Stimulated activated CD4-positive, alpha-beta T cell treated with anti-CD3 and anti-CD28 coated beads, Interleukin-4, amount 100 ng/mL, for 48 hours (primary cell): ENCODE measurements around the gene PTPRH.
"Not testable (repeated sequence)": the region's sequence is repeated elsewhere in the genome, so short reads cannot be mapped to it uniquely, and the experiment has no call there.

Experiments used
- DNase-seq, 2 donors: peaks; one replicate each; pipeline ENCODE4 v3.0.0-alpha.2; 2020; ENCODE audit warnings: low read depth in 2 of 2

PTPRH gene

GRCh38 chr19:55158848-55159749 is 50.2 kb downstream of the PTPRH start:
- DNase-seq, result no peak

DNA sequence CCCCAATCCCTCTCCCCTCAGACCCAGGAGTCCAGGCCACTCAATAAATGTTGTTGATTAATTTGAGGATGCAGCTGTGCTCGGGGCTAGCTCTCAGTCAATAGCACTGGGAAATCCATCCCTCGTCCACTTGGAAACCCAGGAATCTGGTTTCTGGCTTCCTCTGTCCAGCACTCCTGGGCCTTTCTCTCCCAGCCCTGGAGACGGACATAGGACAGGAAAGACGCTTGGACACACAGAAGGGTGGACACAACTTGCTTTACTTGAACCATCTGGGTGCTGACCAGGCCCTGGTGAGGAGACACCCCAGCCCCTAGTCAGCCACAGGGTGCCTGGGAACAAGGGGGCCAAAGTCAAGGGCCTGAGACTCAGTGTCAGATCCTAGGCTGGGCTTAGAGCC is 50.9 kb downstream of the PTPRH start:
- no peak for DNase-seq

- no peak for DNase-seq
These were observed 52.0 kb downstream of the PTPRH start, which contains the start of gene TNNI3 for GRCh38 chr19:55157064-55157908. TSS of gene TNNI3 (minus strand) at chr19:55157732. CDS start at chr19:55157589, 143 bp downstream.

DNA sequence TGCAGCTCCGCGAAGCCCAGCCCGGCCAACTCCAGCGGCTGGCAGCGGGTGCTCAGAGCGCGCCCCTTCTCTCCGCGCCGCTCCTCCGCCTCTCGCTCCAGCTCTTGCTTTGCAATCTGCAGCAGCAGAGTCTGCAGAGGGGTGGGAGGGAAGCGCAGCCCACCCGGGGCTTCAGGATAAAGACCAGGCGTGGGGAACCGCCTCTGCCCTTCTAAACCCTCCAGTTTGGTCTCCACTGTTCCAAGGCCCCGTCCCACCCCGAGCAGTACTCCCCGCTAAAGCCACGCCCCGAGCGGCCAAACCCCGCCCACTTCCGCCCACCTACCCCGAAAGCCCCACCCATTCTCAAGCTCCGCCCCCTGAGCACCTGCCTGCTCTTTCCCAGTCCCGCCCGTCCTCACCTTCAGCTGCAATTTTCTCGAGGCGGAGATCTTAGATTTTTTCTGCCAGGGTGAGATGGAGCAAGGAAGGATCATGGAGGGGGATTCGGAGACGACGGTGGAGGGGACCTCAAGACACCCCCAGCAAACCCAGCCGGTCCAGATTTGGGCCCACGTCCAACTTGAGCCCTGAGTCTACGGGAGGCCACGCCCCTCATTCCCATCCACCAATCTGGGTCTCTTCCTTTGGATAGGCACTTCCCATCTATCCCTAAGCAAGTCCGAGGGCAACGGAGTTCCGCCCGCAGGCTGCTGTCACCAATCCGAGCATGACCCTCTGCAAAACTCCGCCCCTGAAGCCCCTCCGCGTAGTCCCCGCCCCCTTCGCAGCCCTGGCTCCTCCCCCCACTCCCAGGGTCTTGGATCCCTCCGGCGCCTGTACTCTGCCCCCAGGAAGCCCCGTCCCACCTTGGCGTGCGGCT is 52.9 kb downstream of the PTPRH start:
- DNase-seq, result peak in 1 of 2 donors; percentile 65

GRCh38 chr19:55155784-55156183 is 53.5 kb downstream of the PTPRH start:
- not testable (repeated sequence) for DNase-seq

DNA sequence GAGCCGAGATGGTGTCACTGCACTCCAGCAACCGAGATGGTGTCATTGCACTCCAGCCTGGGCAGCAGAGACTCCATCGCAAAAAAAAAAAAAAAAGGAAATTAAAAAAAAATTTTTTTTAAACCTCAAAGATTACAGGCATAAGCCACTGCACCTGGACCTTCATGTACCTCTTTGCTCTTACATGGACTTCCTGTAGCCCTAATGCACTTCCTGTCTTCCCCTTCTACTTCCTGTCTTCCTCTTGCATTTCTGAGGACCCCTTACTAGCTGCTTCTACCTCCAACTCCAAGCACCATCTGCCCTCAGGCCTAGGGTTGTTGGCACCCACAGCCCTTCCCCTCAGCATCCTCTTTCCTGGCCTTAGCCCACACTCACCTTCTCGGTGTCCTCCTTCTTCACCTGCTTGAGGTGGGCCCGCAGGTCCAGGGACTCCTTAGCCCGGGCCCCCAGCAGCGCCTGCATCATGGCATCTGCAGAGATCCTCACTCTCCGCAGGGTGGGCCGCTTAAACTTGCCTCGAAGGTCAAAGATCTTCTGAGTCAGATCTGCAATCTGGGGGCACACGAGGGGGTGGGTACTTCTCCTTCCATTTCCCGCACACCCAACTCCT is 55.5 kb downstream of the PTPRH start:
- no peak for DNase-seq

GRCh38 chr19:55152017-55152416 is 57.3 kb downstream of the PTPRH start:
- DNase-seq, result no peak

DNA sequence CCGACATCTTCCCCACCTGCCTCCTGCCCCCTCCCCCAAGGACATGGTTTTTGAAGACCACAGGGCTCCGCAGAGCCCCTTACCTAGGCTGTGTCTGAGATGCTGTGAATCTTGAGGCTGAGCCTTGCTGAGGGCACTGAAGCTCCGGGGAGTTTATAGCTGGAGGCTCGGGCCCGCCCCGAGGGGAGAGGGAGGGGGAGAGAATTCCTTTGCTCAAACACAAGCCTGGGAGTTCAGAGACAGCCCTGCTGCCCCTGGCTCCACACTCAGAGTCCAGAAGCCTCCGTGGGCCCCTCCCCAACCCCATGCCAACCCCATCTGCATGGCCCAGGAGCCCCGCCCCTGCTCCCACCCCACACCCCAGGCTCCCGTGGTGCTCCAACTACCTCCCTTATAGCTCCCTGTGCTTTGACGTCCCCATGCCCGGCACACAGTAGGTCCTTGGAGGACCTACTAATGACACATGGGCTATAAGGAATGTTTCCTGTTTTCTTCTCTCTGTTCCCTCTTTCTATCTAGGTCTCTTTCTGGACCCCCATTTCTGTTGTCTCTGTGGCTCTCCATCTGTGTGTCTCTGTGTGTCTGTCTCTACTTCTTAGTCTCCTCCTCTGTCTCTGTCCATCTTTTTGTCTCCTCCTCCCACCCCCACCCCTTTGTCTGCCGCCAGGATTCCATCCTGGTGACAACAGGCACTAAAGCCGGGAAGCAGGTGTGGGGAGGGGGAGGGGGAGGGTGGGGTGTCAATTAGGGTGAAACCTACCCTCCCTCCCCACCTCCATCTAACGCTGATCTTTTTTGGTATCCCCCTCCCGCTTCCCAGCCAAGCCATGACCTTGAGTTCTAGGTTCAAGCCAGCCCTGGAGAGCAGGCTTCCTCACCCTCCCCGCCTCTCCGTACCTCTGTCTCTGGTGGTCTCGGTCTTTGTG is 60.0 kb downstream of the PTPRH start, which contains the start of gene TNNT1:
Gene TNNT1, minus strand, starts transcription at position 129 of the 926 bp plus-strand sequence. CDS start 2,049 bp downstream, outside the sequence.
- no peak for DNase-seq

DNA sequence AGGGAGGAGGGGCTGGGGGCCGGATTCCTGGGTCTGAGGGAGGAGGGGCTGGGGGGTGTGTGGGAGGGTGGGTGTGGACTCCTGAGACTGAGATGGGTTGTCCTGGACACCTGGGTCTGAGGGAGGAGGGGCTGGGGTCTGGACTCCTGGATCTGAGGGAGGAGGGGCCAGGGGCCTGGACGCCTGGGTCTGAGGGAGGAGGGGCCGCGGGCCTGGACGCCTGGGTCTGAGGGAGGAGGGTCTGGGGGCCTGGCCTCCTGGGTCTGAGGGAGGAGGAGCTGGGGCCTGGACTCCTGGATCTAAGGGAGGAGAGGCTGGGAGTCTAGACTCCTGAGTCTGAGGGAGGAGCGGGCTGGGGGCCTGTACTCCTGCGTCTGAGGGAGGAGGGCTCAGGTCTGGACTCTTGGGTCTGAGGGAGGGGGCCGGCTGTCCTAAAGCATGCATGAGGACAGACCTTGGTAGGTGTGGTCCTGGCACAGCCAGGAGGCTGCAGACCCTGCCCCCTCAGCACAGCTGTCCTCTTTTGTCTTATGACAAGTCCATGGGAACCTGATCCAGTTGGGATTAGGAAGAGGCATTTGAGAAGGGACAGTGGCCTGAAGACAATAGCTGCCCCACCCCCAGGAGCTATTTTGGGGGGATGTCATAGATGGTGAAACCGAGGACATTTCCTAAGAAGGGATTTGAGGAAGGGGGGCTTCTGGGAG is 61.6 kb downstream of the PTPRH start:
- DNase-seq, result no peak

GRCh38 chr19:55146705-55147273 is 62.5 kb downstream of the PTPRH start:
- DNase-seq, result no peak

DNA sequence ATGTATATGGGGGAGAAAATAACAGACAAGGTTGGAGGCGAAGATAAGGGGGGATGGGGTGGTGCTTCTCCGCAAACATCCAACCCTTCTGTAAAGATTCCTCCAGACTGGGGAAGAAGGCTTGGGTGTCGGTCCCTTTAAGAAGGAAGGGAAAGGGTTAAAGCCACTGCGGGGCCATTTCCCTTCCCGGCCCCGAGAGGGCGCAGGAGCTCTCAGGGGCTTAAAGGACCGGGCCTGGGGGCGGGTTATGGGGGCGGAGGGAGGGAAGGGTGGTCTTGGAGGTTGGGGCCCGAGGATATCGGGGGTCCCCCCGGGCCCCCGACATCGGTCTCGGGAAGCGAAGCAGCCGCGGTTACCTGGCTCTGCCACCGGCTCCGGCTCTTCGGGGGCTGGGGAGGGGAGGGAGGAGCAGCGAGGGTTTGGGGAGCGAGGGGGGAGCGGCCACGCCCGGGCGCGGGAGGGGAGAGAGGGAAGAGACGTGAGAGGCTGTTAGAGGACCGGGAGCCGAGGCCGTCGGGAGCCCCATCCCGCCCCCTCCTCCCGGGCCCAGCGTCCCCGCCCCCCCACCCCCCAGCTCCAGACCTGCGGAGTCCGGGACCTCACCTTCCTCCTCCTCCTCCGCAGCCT is 63.1 kb downstream of the PTPRH start:
- DNase-seq, result no peak

- no peak for DNase-seq
These were observed 64.1 kb downstream of the PTPRH start for GRCh38 chr19:55145232-55145631.

- DNase-seq, result no peak
These were observed 67.6 kb downstream of the PTPRH start for GRCh38 chr19:55141696-55142095.

DNA sequence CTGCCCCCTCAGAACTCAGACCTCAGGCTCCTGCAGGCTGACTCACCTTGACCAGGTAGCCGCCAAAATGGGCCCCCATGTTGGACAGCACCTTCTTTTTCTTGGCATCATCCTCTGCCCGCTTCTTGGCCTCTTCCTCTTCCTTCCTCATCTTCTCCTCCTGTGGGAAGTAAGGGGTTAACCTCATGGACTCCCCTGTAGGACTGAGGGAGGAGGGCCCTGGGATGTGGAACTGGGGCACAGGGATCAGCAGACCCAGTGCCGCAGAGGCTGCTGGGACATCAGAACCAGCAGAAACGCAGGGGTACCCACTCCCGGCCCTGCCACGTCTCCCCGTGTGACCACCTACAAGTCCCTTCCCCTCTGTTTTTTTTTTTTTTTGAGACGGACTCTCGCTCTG is 71.4 kb downstream of the PTPRH start:
- DNase-seq, result no peak

- DNase-seq, result no peak
These were observed 72.8 kb downstream of the PTPRH start for GRCh38 chr19:55136399-55137102.

DNA sequence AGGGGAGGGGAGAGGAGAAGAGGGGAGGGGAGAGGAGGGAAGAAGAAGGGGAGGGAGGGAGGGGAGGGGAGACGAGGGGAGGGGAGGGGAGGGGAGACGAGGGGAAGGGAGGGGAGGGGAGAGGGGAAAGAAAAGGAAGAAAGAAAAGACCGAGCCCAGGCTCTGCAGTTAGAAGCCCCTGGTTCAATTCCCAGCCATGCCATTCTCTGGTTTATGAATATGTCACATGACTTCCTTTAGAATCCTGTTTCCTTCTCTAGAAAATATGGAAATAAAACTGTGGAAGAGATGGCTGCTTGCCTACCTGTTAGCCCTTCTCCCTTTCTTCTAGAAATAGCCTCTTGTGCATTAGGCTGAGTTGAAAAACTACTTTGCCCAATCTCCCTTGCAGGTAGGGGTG is 74.6 kb downstream of the PTPRH start:
- no peak for DNase-seq

- DNase-seq, result no peak
These were observed 75.5 kb downstream of the PTPRH start for GRCh38 chr19:55133639-55134444.
